Activated CD4-positive, alpha-beta T cell treated with anti-CD3 and anti-CD28 coated beads, Interleukin-2, amount 10 ng/mL, durations not matched to agents 7 days and 5 days (primary cell): Measurements from ENCODE around the gene USH1C. TPM values are rescaled to one million over a fixed set of nuclear protein-coding genes. Genes with fewer than 3 reads are reported as not detected.

Experiments used
- CTCF ChIA-PET: fragments of 350-600 bp; sonication (Branson Sonifier 250); formaldehyde crosslinking; loops from one replicate; lab custom pipeline; 2021; ENCODE audit warnings: antibody characterized with exemption; lab: Charles Lee
- POLR2A ChIA-PET: fragments of 350-600 bp; sonication (Branson Sonifier 250); formaldehyde crosslinking; loops from one replicate; lab custom pipeline; 2021; ENCODE audit warnings: antibody characterized with exemption; lab: Charles Lee
- DNase-seq: peaks from one replicate; pipeline ENCODE4 v3.0.0-alpha.2; 2020
- H3K27ac Mint-ChIP-seq: one replicate; pipeline ENCODE4 v1.8.0; 2021; ENCODE audit warnings: mild to moderate bottlenecking, moderate library complexity, mixed read lengths
- H3K27me3 Mint-ChIP-seq: one replicate; pipeline ENCODE4 v1.8.0; 2021; ENCODE audit warnings: mixed read lengths
- H3K36me3 Mint-ChIP-seq: one replicate; pipeline ENCODE4 v1.8.0; 2021; ENCODE audit warnings: low read depth, mixed read lengths
- H3K4me1 Mint-ChIP-seq: one replicate; pipeline ENCODE4 v1.8.0; 2021; ENCODE audit warnings: mixed read lengths
- H3K4me3 Mint-ChIP-seq: one replicate; pipeline ENCODE4 v1.8.0; 2021; ENCODE audit warnings: mild to moderate bottlenecking, moderate library complexity, mixed read lengths
- H3K9me3 Mint-ChIP-seq: one replicate; pipeline ENCODE4 v1.8.0; 2021; ENCODE audit warnings: mixed read lengths
- total RNA-seq, 2 experiments: library from RNA; stranded (reverse); gene quantifications; one replicate each; pipeline ENCODE4 v1.2.3, GENCODE V29; 2021

The USH1C gene
- total RNA-seq, 2 experiments from 2014 or later: not detected

GRCh38 chr11:17512101-17512500 is 32.1 kb downstream of the USH1C start:
- no peak overlapping the region for H3K4me3 Mint-ChIP-seq
- no peak for DNase-seq
- no peak overlapping the region for H3K27ac Mint-ChIP-seq
- H3K27me3 Mint-ChIP-seq: peaks cover 3% of the 10 kb centered on the region
- H3K9me3 Mint-ChIP-seq: no peaks in the 10 kb centered on the region
- POLR2A ChIA-PET: no interaction called here
- H3K4me1 Mint-ChIP-seq: no peaks in the 10 kb centered on the region
- H3K36me3 Mint-ChIP-seq: no peaks in the 10 kb centered on the region
- CTCF ChIA-PET: interaction anchor here (0.7 to 1.2 kb wide), 3 partner anchors 8 to 56 kb away, joined by 3 read pairs; no protein-coding TSS in a partner anchor

DNA sequence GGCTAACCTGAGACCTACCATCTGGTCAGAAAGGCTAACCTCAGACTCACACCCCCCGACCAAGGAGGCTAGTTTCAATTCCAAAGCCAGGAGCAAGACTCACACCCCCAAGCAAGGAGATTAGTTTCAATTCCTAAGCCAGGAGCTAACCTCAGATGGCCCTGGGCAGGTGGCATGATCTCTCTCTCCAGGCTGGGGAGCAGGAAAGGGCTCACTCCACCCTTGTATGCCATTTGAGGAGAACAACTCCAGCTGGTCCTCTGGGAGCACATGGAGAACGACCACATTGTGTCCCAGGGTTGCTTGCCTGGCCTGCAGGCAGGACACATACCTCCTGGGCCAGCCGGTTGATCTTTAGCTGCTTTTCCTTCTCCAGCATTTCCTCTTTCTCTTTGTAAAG is 32.6 kb downstream of the USH1C start:
- POLR2A ChIA-PET: no interaction called here
- H3K27me3 Mint-ChIP-seq: peaks cover 3% of the 10 kb centered on the region

DNA sequence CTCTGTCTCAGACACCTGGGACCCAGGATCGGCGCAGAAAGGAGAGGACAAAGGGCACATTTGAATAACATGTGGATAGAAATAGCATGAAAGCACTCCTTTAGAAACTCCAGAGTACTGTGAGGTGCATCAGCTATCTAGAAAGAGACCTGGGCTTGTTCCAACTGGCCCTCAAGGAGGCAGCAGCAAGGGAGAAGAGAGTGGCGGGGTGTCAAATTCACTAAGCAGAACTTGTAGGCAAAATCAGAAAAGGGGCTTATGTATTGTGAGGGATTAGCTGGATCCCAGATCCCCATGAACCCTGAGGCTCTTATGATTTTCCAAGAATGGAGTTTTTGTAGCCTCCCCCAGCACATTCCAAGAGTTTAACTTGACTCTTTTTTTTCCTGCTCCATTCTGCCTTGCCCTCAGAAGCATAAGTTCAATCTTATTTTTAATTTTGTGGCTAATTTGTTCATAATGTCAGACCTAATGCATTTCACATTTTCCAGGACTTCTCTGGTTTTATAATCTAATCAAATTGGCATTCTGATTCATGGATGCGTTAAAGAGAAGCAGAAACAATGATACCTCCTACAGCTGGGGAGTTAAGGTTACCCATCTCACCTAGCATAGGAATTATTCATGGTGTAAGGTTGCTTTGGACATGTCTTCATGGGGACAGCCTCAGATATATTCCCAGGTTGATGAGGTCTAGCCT is 33.6 kb downstream of the USH1C start:
- H3K9me3 Mint-ChIP-seq: no peaks in the 10 kb centered on the region
- no peaks in the 10 kb centered on the region for H3K36me3 Mint-ChIP-seq
- CTCF ChIA-PET: no interaction called here

More for the DNA sequence above, 32.6 kb downstream of the USH1C start:
- no peaks in the 10 kb centered on the region for H3K36me3 Mint-ChIP-seq
- H3K4me3 Mint-ChIP-seq: no peak overlapping the region
- CTCF ChIA-PET: interaction anchor here (0.7 to 1.2 kb wide), 3 partner anchors 9 to 55 kb away, joined by 3 read pairs; no protein-coding TSS in a partner anchor
- H3K4me1 Mint-ChIP-seq: no peaks in the 10 kb centered on the region
- H3K9me3 Mint-ChIP-seq: no peaks in the 10 kb centered on the region
- no peak overlapping the region for H3K27ac Mint-ChIP-seq
- no peak for DNase-seq

DNA sequence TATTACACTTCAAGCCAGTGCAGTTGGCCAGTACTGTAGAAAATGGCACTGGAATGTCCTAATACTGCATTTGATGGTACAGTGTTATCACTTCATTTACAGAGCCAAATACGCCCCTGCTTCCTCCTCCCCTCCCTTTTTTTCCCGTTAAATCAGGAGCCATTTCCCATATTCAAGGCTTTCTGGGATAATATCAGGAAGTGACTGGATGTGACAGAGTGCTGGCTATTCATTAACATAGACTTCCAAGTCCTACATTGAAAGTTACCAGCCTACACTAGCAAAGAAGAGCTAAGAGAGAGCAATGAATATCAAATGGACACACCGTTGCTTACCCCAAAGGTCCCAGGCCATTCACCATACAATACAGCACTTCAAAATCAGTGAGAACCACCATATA is 35.4 kb downstream of the USH1C start:
- no peaks in the 10 kb centered on the region for H3K9me3 Mint-ChIP-seq
- no peaks in the 10 kb centered on the region for H3K4me1 Mint-ChIP-seq
- H3K4me3 Mint-ChIP-seq: no peak overlapping the region
- ChIA-PET POLR2A (no interaction called here), CTCF (interaction anchor here (0.8 kb wide), 1 partner anchor 122 kb away, joined by 4 read pairs; no protein-coding TSS in a partner anchor)
- H3K27ac Mint-ChIP-seq: no peak overlapping the region
- no peak for DNase-seq
- peaks cover 3% of the 10 kb centered on the region for H3K27me3 Mint-ChIP-seq
- H3K36me3 Mint-ChIP-seq: no peaks in the 10 kb centered on the region

More for the DNA sequence above, 33.6 kb downstream of the USH1C start:
- Mint-ChIP-seq H3K27me3 (peaks cover 3% of the 10 kb centered on the region), H3K4me1 (no peaks in the 10 kb centered on the region), H3K4me3 (no peak overlapping the region), H3K27ac (no peak overlapping the region)
- POLR2A ChIA-PET: no interaction called here
- DNase-seq: no peak

GRCh38 chr11:17508306-17508705 is 35.9 kb downstream of the USH1C start:
- DNase-seq: no peak
- no peaks in the 10 kb centered on the region for H3K4me1 Mint-ChIP-seq
- POLR2A ChIA-PET: no interaction called here
- no peak overlapping the region for H3K27ac Mint-ChIP-seq
- H3K27me3 Mint-ChIP-seq: peaks cover 3% of the 10 kb centered on the region
- H3K4me3 Mint-ChIP-seq: no peak overlapping the region
- H3K9me3 Mint-ChIP-seq: no peaks in the 10 kb centered on the region
- CTCF ChIA-PET: interaction anchor here (0.8 kb wide), 1 partner anchor 122 kb away, joined by 4 read pairs; no protein-coding TSS in a partner anchor
- H3K36me3 Mint-ChIP-seq: no peaks in the 10 kb centered on the region

GRCh38 chr11:17507773-17508172 is 36.4 kb downstream of the USH1C start:
- DNase-seq: no peak
- H3K27me3 Mint-ChIP-seq: peaks cover 3% of the 10 kb centered on the region
- ChIA-PET CTCF (interaction anchor here (1.0 kb wide), 1 partner anchor 20 kb away, joined by 3 read pairs; no protein-coding TSS in a partner anchor), POLR2A (no interaction called here)
- H3K36me3 Mint-ChIP-seq: no peaks in the 10 kb centered on the region
- no peak overlapping the region for H3K4me3 Mint-ChIP-seq
- no peaks in the 10 kb centered on the region for H3K9me3 Mint-ChIP-seq
- H3K4me1 Mint-ChIP-seq: no peaks in the 10 kb centered on the region
- H3K27ac Mint-ChIP-seq: no peak overlapping the region

DNA sequence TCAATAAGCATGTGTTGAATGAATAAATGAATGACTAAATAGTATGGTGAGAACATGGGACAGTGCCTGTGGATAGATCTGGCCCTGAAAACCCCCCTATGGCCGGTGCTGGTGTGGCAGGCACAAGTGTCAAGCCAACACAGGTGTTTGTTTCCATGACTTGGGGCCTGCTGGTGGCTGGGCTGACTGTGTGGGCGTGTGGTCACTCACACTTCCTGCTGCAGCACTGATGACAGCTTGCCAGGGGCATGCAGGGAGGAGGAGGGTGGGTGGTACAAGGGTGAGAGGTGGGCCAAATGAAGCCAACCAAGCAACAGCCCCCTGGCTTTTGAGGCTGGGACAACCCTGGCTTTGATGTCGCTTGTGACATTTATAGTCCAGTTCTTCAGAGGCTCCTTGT is 37.3 kb downstream of the USH1C start:
- CTCF ChIA-PET: interaction anchor here (1.0 to 1.4 kb wide), 2 partner anchors 21 to 123 kb away, joined by 3 to 5 read pairs; no protein-coding TSS in a partner anchor
- POLR2A ChIA-PET: no interaction called here
- no peak for DNase-seq
- H3K27ac Mint-ChIP-seq: no peak overlapping the region
- H3K4me3 Mint-ChIP-seq: no peak overlapping the region
- no peaks in the 10 kb centered on the region for H3K9me3 Mint-ChIP-seq
- no peaks in the 10 kb centered on the region for H3K4me1 Mint-ChIP-seq
- H3K36me3 Mint-ChIP-seq: no peaks in the 10 kb centered on the region
- H3K27me3 Mint-ChIP-seq: peaks cover 3% of the 10 kb centered on the region

- peaks cover 3% of the 10 kb centered on the region for H3K27me3 Mint-ChIP-seq
- no peaks in the 10 kb centered on the region for H3K9me3 Mint-ChIP-seq
- no peaks in the 10 kb centered on the region for H3K4me1 Mint-ChIP-seq
- ChIA-PET CTCF (interaction anchor here (1.1 to 1.4 kb wide), 2 partner anchors 118 to 122 kb away, joined by 3 to 5 read pairs; partner anchors contain the start of gene KCNJ11), POLR2A (no interaction called here)
- no peaks in the 10 kb centered on the region for H3K36me3 Mint-ChIP-seq
- DNase-seq: no peak
- no peak overlapping the region for H3K27ac Mint-ChIP-seq
- no peak overlapping the region for H3K4me3 Mint-ChIP-seq
Measured at GRCh38 chr11:17506314-17506713, 37.9 kb downstream of the USH1C start.

GRCh38 chr11:17505146-17505545 is 39.1 kb downstream of the USH1C start:
- DNase-seq: no peak
- ChIA-PET POLR2A (no interaction called here), CTCF (interaction anchor here (0.8 to 1.1 kb wide), 3 partner anchors 9 to 675 kb away, joined by 3 to 4 read pairs (median 3); partner anchors contain the start of gene KCNJ11)
- H3K9me3 Mint-ChIP-seq: no peaks in the 10 kb centered on the region
- H3K4me1 Mint-ChIP-seq: no peaks in the 10 kb centered on the region
- H3K4me3 Mint-ChIP-seq: no peak overlapping the region
- H3K27ac Mint-ChIP-seq: no peak overlapping the region
- H3K27me3 Mint-ChIP-seq: no peaks in the 10 kb centered on the region
- no peaks in the 10 kb centered on the region for H3K36me3 Mint-ChIP-seq

DNA sequence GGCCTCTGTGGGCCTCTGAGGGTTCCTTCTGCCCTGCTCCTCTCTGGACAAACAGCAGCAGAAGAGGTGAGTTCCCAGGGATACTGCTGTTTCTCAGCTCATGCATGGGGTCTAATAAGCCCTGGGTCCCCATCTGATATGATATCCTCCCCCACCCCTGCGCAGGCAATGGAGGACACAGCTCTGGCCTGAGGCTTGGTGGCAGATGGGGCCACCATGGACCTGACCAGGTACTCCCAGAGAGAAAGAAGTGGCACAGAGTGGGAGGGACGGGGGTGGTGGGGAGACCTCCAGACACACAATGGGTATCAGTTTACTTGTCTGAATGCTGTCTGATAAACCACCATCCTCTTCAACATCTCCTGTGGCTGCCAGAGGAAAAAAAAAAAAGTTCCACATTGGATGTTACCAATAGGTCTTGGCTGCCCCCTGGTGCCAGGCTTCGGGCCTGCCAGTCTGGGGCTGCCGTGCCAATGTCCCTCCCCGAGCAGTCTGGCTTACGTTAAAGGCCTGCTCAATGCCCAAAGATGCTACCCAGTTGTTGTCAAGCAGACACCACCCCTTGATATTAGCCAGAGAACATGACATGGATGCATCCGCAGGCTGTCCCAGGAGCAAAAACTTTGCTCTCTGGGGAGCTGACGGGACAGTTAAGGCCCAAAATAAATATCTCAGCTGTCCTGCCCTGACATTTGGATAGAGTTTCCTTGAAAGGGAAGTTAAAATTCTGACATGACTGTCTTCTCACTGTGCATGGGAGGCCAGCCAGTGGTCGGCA is 39.7 kb downstream of the USH1C start:
- H3K27ac Mint-ChIP-seq: no peak overlapping the region
- POLR2A ChIA-PET: no interaction called here
- H3K9me3 Mint-ChIP-seq: no peaks in the 10 kb centered on the region
- CTCF ChIA-PET: interaction anchor here (0.7 to 0.8 kb wide), 3 partner anchors 9 to 674 kb away, joined by 3 to 4 read pairs (median 3); no protein-coding TSS in a partner anchor
- no peaks in the 10 kb centered on the region for H3K36me3 Mint-ChIP-seq
- no peaks in the 10 kb centered on the region for H3K4me1 Mint-ChIP-seq
- peak; percentile 85 for DNase-seq
- H3K4me3 Mint-ChIP-seq: no peak overlapping the region
- H3K27me3 Mint-ChIP-seq: no peaks in the 10 kb centered on the region

DNA sequence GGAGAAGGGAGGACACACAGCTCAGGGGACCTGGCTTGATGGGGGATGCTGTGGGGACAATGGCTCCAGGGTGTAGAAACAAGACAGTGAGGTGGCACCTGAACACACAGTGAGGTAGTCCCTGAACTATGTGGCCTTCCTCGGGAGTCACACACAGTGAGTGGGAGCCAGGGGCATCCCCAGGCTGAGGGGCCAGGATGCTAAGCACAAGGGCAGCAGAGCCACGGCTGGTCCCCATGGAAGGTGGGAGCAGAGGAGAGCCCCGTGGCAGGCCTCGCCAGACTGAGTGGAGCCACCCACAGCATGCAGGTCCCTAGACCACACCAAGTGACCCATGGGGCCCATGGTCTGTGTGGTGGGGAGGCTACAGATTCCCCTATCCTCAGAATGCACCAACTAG is 41.6 kb downstream of the USH1C start:
- POLR2A ChIA-PET: no interaction called here

DNA sequence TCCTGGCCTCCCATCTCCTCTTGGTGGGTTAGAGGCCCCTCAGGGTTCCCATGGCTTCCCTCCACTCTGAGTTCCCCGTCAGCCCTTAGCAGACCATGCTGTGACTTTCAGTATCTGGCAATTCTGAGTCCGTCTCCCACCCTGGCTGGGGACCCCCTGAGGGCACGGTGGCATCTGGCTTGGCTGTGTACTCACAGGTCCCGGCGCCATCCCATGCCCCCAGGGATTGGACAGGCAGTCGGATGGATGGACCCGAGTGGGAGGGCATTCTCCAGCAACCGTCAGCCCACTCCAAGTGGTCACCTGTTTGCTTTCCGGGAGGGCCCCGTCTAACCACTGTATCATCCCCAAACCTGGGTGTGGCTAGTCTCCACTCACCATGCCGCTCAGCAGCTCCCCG is 43.5 kb downstream of the USH1C start:
- DNase-seq: no peak
- Mint-ChIP-seq H3K36me3 (no peaks in the 10 kb centered on the region), H3K4me3 (no peak overlapping the region), H3K4me1 (no peaks in the 10 kb centered on the region), H3K9me3 (no peaks in the 10 kb centered on the region), H3K27me3 (peaks cover 4% of the 10 kb centered on the region), H3K27ac (no peak overlapping the region)
- ChIA-PET POLR2A (no interaction called here), CTCF (no interaction called here)

More for the DNA sequence above, 41.6 kb downstream of the USH1C start:
- no peaks in the 10 kb centered on the region for H3K27me3 Mint-ChIP-seq
- CTCF ChIA-PET: interaction anchor here (1.5 kb wide), 1 partner anchor 116 kb away, joined by 3 read pairs; no protein-coding TSS in a partner anchor
- DNase-seq: no peak
- H3K36me3 Mint-ChIP-seq: no peaks in the 10 kb centered on the region
- no peaks in the 10 kb centered on the region for H3K9me3 Mint-ChIP-seq
- H3K27ac Mint-ChIP-seq: no peak overlapping the region
- H3K4me1 Mint-ChIP-seq: no peaks in the 10 kb centered on the region
- no peak overlapping the region for H3K4me3 Mint-ChIP-seq
